MM.1S (cell line): ENCODE data around the gene CHRNA4.

ENCODE experiments used
- EZH2 ChIP-seq: fragments of 300-600 bp; sonication (generic); optimal IDR thresholded peaks from 2 replicates; pipeline ENCODE3; 2017; ENCODE audit warnings: low read depth, mild to moderate bottlenecking, antibody characterized with exemption, low read length, mixed read lengths
- EZH2phosphoT487 ChIP-seq: fragments of 300-600 bp; sonication (generic); IDR thresholded peaks from 2 replicates; pipeline ENCODE4 v1.6.1; 2018; ENCODE audit warnings: antibody characterized with exemption, low read length
- TF ChIP-seq, protein P1 (sequence below): fragments of 300-600 bp; sonication (generic); IDR thresholded peaks from 2 replicates; pipeline ENCODE4 v1.5.1; 2016; ENCODE audit warnings: antibody characterized with exemption, low read length, mixed read lengths

GRCh38 chr20:63305393-63305792 lies 55.8 kb downstream of the CHRNA4 start:
- no peak for TF ChIP-seq EZH2
- TF ChIP-seq, protein P1, sequence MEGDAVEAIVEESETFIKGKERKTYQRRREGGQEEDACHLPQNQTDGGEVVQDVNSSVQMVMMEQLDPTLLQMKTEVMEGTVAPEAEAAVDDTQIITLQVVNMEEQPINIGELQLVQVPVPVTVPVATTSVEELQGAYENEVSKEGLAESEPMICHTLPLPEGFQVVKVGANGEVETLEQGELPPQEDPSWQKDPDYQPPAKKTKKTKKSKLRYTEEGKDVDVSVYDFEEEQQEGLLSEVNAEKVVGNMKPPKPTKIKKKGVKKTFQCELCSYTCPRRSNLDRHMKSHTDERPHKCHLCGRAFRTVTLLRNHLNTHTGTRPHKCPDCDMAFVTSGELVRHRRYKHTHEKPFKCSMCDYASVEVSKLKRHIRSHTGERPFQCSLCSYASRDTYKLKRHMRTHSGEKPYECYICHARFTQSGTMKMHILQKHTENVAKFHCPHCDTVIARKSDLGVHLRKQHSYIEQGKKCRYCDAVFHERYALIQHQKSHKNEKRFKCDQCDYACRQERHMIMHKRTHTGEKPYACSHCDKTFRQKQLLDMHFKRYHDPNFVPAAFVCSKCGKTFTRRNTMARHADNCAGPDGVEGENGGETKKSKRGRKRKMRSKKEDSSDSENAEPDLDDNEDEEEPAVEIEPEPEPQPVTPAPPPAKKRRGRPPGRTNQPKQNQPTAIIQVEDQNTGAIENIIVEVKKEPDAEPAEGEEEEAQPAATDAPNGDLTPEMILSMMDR, result no peak
- no peak for TF ChIP-seq EZH2phosphoT487
